HG03378 (cell line): ENCODE data around the gene SERPINA3.

Experiments used
- ATAC-seq: cut with Tn5 transposase; IDR thresholded peaks from one replicate; pipeline ENCODE4 v1.9.1; 2021; ENCODE audit warnings: mild to moderate bottlenecking, moderate library complexity; ENCODE audit not compliant: unreplicated experiment

Gene SERPINA3

GRCh38 chr14:94612580-94613554, 676 bp downstream of the SERPINA3 start:
- no peak for ATAC-seq

DNA sequence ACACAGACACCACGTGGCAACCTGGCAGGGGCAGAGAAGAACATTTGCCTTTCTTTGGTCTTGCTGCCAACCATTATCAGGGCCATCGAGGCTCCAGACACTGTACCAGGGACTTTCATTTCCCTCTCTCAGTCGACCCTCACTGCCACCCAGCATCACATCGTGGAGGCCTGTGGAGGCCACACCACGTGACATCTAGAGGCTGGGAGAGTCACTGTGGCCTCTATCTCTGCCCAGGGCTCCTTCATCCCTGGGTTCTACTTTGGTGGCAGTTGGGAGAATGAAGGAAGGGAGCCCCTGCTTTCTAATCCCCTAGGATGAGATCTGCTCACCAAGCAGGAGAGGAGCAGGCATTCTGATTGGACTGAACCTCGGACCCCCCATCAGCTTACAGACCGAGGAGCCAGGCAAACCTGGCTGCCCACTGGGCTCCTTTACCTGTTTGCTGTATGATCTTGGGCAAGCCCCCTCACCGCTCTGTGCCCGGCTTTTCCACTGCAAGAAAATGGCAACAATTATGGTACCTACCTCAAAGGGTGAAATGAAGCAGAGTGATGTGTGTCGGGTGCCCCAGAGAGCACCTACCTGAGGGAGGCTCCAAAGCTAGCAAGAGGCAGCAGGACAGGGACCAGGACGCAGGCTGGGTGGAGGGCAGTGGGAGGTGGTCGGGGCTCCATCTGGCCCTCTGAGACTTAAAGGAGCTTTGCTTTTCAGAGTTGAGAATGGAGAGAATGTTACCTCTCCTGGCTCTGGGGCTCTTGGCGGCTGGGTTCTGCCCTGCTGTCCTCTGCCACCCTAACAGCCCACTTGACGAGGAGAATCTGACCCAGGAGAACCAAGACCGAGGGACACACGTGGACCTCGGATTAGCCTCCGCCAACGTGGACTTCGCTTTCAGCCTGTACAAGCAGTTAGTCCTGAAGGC, 1.8 kb downstream of the SERPINA3 start:
- no peak for ATAC-seq

DNA sequence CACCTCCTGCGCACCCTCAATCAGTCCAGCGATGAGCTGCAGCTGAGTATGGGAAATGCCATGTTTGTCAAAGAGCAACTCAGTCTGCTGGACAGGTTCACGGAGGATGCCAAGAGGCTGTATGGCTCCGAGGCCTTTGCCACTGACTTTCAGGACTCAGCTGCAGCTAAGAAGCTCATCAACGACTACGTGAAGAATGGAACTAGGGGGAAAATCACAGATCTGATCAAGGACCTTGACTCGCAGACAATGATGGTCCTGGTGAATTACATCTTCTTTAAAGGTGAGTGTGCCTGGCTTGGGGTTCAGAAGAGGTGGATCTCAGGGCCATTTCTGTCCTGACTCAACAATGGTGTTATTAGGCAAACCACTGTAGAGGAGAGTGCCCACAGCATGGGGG, 2.6 kb downstream of the SERPINA3 start:
- ATAC-seq: no peak

DNA sequence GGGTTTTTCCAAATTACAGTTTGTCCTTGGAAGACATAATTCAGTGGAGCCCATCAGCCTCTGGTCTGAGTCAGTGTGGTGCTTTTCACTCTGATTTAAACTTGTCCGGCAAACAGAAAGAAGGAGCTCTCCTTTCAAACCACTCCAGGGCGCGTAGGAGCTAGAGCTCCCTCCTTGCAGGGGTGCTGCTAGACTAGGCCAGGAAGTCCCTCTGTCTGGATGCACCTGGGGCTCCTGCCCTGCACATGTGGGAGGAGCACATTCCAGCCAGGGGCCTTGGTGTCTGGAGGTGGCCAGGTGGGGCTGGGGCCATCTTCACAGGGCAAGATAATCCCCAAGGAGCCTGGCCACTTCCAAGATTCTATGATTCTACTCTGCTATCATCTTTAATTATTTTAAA, 3.1 kb downstream of the SERPINA3 start:
- ATAC-seq: no peak

DNA sequence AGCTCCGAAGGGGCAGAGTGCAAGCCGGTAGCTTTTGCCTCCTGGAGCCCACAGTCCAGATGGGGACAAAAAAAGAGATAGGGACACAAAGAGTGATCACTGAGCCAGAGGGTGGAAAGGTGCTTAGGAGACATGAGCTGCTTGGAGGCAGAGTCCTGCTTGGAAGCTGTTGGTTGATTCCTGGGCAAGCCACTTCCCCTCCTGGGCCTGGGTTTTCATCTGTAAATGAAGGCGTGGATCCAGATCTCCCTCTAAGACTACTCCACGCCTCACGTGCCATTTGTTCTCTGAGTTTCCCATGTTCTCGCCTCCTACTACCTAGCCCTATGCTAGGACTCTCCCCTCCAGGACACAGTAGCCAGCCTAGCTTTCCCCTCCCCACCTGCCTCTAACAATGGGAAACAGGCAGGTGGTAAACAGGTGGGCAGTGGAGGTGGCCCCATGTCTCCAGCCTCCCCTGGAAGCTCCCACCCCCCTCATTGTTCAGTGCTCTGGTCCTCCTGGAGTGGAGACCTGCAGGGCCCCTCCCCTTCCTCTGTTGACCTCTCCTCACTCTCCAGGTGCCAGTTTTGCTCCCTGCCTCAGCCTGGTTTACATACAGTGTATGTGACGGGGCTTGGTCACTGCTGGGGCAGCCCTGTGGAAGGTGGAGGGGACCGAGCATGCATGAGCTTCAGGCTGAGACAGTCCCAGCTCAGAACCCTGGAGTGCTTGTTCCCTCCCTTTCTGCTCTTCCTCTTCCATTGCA, 3.8 kb downstream of the SERPINA3 start:
- ATAC-seq: no peak

- no peak for ATAC-seq
These were observed 5.3 kb downstream of the SERPINA3 start for GRCh38 chr14:94617366-94617941.

- no peak for ATAC-seq
These were observed 6.0 kb downstream of the SERPINA3 start for GRCh38 chr14:94617988-94618822.

DNA sequence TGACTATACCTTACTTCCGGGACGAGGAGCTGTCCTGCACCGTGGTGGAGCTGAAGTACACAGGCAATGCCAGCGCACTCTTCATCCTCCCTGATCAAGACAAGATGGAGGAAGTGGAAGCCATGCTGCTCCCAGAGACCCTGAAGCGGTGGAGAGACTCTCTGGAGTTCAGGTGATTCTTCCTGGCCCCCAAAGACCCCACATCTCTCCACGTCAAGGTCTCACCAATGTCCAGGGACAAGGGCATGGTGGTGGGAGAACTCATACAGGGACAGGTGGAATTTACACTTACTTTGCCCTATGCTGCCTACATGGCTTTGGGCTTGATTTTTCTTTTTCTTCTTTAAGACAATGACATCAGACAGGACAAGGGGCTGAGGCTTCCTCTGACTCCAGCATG, 7.1 kb downstream of the SERPINA3 start:
- no peak for ATAC-seq

GRCh38 chr14:94620597-94620996, 8.4 kb downstream of the SERPINA3 start:
- no peak for ATAC-seq

- ATAC-seq: no peak
These were observed 9.4 kb downstream of the SERPINA3 start for GRCh38 chr14:94621358-94622134.

GRCh38 chr14:94622653-94623421, 10.6 kb downstream of the SERPINA3 start:
- ATAC-seq: no peak

GRCh38 chr14:94623422-94623809, 11.2 kb downstream of the SERPINA3 start:
- ATAC-seq: no peak

GRCh38 chr14:94623856-94624499, 11.8 kb downstream of the SERPINA3 start:
- ATAC-seq: no peak

DNA sequence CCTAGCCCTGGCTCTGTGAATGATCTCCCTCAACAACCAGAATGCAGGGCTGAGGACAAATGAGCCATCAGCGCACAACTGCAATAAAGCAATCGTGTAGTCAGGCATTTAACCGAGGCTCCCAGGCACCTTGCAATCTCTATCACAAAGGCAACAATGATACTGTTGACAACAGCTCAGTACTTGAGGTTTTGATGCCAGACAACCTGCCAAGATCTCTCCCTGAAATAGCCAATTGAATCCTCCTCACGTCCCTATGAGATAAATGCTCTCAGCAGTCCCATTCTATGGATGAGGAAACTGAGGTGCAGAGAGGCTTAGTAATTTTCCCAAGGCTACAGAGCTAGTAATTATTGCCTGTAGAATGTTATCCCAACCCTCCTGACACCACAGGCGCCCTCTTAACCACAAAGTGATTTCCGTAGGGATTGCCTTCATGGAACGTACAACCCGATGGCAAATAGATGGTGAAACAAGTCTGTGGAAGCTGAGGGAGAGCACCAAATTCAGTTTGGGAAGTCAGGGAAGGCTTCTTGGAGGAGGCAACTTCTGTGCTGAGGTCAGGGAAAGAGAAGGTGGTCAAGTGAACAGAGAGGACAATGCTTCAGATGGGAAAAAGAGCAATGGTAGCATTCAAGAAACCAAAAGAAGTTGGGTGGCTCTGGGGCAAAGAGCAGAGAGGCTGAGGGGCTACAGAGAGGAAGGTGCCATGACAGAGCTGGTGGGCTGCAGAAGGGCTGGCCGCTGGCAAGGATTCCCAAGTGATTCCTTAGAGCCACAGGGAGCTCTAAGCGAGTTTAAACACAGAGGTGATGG, 12.6 kb downstream of the SERPINA3 start:
- ATAC-seq: no peak

DNA sequence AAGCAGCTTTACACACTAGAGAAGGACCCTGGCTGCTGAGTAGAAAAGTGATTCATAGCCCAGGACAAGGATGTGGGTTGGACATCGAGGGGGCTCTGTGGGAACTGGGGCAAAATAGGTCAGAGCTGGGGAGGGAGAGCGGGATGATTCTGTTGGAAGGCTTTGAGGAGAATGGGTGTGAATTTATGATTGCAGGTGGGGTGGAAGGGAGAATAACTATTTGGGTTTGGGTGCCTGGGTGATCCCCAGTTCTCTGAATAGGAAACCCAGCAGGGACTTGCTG, 13.1 kb downstream of the SERPINA3 start:
- ATAC-seq: no peak

DNA sequence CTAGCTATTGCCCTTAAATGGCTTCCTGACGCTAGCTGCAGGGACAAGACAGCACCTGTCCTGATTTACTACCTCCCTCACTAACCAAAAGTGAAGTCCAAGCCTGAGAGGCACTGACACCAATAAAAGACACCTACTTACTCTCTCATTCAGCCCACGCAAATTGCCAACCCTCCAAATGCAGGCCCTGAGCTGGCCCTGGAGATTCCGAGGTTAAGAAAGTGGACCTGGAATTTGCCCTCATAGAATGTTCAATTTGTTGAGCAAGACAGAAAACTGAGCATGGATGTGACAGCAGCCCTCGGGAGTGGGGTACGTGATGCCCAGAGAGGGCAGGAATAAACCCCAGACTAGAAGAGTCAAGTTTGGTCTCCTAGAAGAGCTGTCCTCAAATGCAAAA, 16.4 kb downstream of the SERPINA3 start:
- no peak for ATAC-seq

GRCh38 chr14:94630396-94630795, 18.2 kb downstream of the SERPINA3 start:
- no peak for ATAC-seq
